Measurements from ENCODE around the gene GPC1.

DNA sequence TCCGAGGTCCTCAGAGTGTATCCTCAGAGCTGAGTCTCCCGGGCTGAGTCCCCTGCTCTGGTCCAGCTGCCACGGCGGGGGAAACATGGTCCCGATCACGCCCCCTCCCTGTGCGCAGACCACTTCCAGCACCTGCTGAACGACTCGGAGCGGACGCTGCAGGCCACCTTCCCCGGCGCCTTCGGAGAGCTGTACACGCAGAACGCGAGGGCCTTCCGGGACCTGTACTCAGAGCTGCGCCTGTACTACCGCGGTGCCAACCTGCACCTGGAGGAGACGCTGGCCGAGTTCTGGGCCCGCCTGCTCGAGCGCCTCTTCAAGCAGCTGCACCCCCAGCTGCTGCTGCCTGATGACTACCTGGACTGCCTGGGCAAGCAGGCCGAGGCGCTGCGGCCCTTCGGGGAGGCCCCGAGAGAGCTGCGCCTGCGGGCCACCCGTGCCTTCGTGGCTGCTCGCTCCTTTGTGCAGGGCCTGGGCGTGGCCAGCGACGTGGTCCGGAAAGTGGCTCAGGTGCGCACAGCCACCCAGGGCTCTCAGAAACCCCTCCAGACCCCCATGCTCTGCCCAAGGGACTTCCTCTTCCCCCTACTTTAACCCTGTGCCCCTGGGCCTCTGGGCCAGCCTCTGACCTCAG, 26.7 kb downstream of the GPC1 start:
- TF ChIP-seq, protein P1, sequence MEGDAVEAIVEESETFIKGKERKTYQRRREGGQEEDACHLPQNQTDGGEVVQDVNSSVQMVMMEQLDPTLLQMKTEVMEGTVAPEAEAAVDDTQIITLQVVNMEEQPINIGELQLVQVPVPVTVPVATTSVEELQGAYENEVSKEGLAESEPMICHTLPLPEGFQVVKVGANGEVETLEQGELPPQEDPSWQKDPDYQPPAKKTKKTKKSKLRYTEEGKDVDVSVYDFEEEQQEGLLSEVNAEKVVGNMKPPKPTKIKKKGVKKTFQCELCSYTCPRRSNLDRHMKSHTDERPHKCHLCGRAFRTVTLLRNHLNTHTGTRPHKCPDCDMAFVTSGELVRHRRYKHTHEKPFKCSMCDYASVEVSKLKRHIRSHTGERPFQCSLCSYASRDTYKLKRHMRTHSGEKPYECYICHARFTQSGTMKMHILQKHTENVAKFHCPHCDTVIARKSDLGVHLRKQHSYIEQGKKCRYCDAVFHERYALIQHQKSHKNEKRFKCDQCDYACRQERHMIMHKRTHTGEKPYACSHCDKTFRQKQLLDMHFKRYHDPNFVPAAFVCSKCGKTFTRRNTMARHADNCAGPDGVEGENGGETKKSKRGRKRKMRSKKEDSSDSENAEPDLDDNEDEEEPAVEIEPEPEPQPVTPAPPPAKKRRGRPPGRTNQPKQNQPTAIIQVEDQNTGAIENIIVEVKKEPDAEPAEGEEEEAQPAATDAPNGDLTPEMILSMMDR (IDR thresholded peaks at IDR 0.05 in 4 of 5, conservative IDR thresholded peaks at IDR 0.05 in 1 of 5) = no peak
- no peak for TF ChIP-seq POLR2A (IDR thresholded peaks at IDR 0.05)
